CD4-positive, alpha-beta T cell (primary cell): ENCODE results near the gene ZCCHC7. TPM values are rescaled to one million over a fixed set of nuclear protein-coding genes. Genes with fewer than 3 reads are reported as not detected.

ENCODE experiments used
- ATAC-seq: fragments of 200-7000 bp; cut with Tn5 transposase; one replicate; pipeline ENCODE4 v1.10.0; 2022; ENCODE audit warnings: mild to moderate bottlenecking; ENCODE audit not compliant: poor library complexity
- CTCF ChIA-PET: fragments of 350-600 bp; sonication (Branson Sonifier 250); formaldehyde crosslinking; loops from one replicate; lab custom pipeline; 2021; ENCODE audit warnings: antibody characterized with exemption, inconsistent platforms; lab: Charles Lee
- POLR2A ChIA-PET: fragments of 350-600 bp; sonication (Branson Sonifier 250); formaldehyde crosslinking; loops from one replicate; lab custom pipeline; 2021; ENCODE audit warnings: antibody characterized with exemption, inconsistent platforms; lab: Charles Lee
- DNase-seq, 14 experiments: peaks; one replicate each; pipeline ENCODE4 v3.0.0-alpha.2; 2013 to 2020; ENCODE audit warnings: mixed read lengths in 2 of 14
- H3K27ac ChIP-seq, 2 donors: one replicate each; pipeline versions ENCODE4 v1.5.1 to v1.7.0; 2013; ENCODE audit warnings: low read length in 2 of 2, low read depth in 1 of 2, mild to moderate bottlenecking in 1 of 2
- H3K27me3 ChIP-seq, 2 experiments: 1 replicate in 1 of 2; 2 replicates in 1 of 2; pipeline versions ENCODE4 v1.6.1 to v1.7.0; 2013; ENCODE audit warnings: low read length in 2 of 2, control low read depth in 1 of 2, mild to moderate bottlenecking in 1 of 2, moderate library complexity in 1 of 2; ENCODE audit not compliant: insufficient read depth in 2 of 2, control insufficient read depth in 1 of 2
- H3K36me3 ChIP-seq: one replicate; pipeline ENCODE4 v1.6.1; 2013; ENCODE audit warnings: low read length, control low read depth; ENCODE audit not compliant: insufficient read depth
- H3K4me1 ChIP-seq: one replicate; pipeline ENCODE4 v1.6.1; 2013; ENCODE audit warnings: low read length, control low read depth; ENCODE audit not compliant: insufficient read depth
- H3K4me3 ChIP-seq: one replicate; pipeline ENCODE4 v1.5.1; 2013; ENCODE audit warnings: mild to moderate bottlenecking, low read length, moderate library complexity
- H3K9me3 ChIP-seq, 2 experiments: 1 replicate in 1 of 2; 2 replicates in 1 of 2; pipeline versions ENCODE4 v1.6.1 to v1.7.0; 2013; ENCODE audit warnings: low read length in 2 of 2, mild to moderate bottlenecking in 2 of 2, control low read depth in 1 of 2, moderate library complexity in 1 of 2; ENCODE audit not compliant: control insufficient read depth in 1 of 2, insufficient read depth in 1 of 2
- H3K27ac Mint-ChIP-seq: one replicate; pipeline ENCODE4 v1.8.0; 2020; ENCODE audit warnings: mixed read lengths
- H3K27me3 Mint-ChIP-seq: one replicate; pipeline ENCODE4 v1.8.0; 2021; ENCODE audit warnings: mixed read lengths
- H3K36me3 Mint-ChIP-seq: one replicate; pipeline ENCODE4 v1.8.0; 2021; ENCODE audit warnings: low read depth, mixed read lengths
- H3K4me1 Mint-ChIP-seq: one replicate; pipeline ENCODE4 v1.8.0; 2021; ENCODE audit warnings: low read depth, mixed read lengths
- H3K4me3 Mint-ChIP-seq: one replicate; pipeline ENCODE4 v1.8.0; 2020; ENCODE audit warnings: mild to moderate bottlenecking, mixed read lengths
- H3K9me3 Mint-ChIP-seq: one replicate; pipeline ENCODE4 v1.8.0; 2020; ENCODE audit warnings: mixed read lengths
- CTCF ChIP-seq: fragments of 200-600 bp; IDR thresholded peaks from one replicate; pipeline ENCODE4 v1.8.0; 2022; ENCODE audit warnings: antibody characterized with exemption, mild to moderate bottlenecking
- intact Hi-C, 2 experiments: fragments of 100-400 bp; cut with DNase I in 1 of 2; cut with micrococcal nuclease in 1 of 2; formaldehyde crosslinking; loops; one replicate each; pipeline versions ENCODE4 v1.15.1 to v1.9.0; 2023 to 2025; cut with DNase I, micrococcal nuclease
- total RNA-seq, 174 experiments: library from RNA in 2 of 174; stranded (reverse) in 2 of 174; gene quantifications; one replicate each; pipeline ENCODE4 v1.2.3 and lab custom pipeline; 2021 to 2026

ZCCHC7 gene
- total RNA-seq, 2 experiments from 2014 or later = 40.7 to 41.0 TPM

- Mint-ChIP-seq H3K4me3 (no peak overlapping the region), H3K36me3 (peaks cover 79% of the 10 kb centered on the region), H3K9me3 (no peaks in the 10 kb centered on the region), H3K27ac (no peak overlapping the region), H3K27me3 (no peaks in the 10 kb centered on the region), H3K4me1 (peaks cover 45% of the 10 kb centered on the region)
- H3K4me3 ChIP-seq = no peak overlapping the region
- H3K9me3 ChIP-seq = no peaks in the 10 kb centered on the region
- DNase-seq = no peak
- no peak for TF ChIP-seq CTCF
- intact Hi-C loops = loop anchor here in 1 of 2 experiments (10.0 kb wide), 1 partner anchor 127 kb away; no protein-coding TSS in a partner anchor
- no peak overlapping the region for H3K27ac ChIP-seq
- peaks cover 6% of the 10 kb centered on the region for H3K36me3 ChIP-seq
- ATAC-seq = no peak
- no peaks in the 10 kb centered on the region for H3K4me1 ChIP-seq
- H3K27me3 ChIP-seq = no peaks in the 10 kb centered on the region
- CTCF ChIA-PET = no interaction called here
- POLR2A ChIA-PET = no interaction called here
These were observed 47.2 kb downstream of the ZCCHC7 start for GRCh38 chr9:37167456-37168047.

- Histone ChIP-seq H3K9me3 (no peaks in the 10 kb centered on the region), H3K27ac (no peak overlapping the region), H3K4me3 (no peak overlapping the region), H3K27me3 (no peaks in the 10 kb centered on the region), H3K4me1 (no peaks in the 10 kb centered on the region), H3K36me3 (peaks cover 4% of the 10 kb centered on the region)
- Mint-ChIP-seq H3K36me3 (peaks cover 69% of the 10 kb centered on the region), H3K27me3 (no peaks in the 10 kb centered on the region), H3K4me1 (peaks cover 26% of the 10 kb centered on the region), H3K4me3 (no peak overlapping the region), H3K9me3 (no peaks in the 10 kb centered on the region), H3K27ac (no peak overlapping the region)
- no peak for ATAC-seq
- no peak for TF ChIP-seq CTCF
- intact Hi-C loops = no loop called here
- POLR2A ChIA-PET = no interaction called here
- DNase-seq = peak in 1 of 14 experiments; percentile 13
- CTCF ChIA-PET = no interaction called here
These were observed 52.2 kb downstream of the ZCCHC7 start for GRCh38 chr9:37172557-37172956.

DNA sequence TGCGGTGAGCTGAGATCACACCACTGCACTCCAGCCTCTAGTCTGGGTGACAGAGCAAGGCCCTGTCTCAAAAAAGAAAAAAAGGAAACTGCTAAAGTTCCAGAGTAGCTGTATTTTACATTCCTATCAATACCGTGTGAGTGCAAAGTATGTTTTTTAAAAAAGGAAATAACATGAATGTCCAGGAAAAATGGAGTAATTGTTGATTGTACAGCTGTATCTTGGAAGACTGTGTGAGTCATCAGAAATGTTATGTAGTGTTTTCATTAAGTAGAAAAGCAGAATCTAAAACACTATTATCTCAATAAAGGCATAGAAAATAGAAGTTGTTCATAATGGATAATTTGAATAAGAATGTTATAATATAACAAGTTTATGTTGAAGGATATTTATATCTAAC lies 53.9 kb downstream of the ZCCHC7 start:
- ATAC-seq (no peak), DNase-seq (no peak)
- Mint-ChIP-seq H3K36me3 (peaks cover 57% of the 10 kb centered on the region), H3K4me3 (no peak overlapping the region), H3K9me3 (no peaks in the 10 kb centered on the region), H3K4me1 (peaks cover 28% of the 10 kb centered on the region), H3K27ac (no peak overlapping the region), H3K27me3 (no peaks in the 10 kb centered on the region)
- Histone ChIP-seq H3K4me1 (no peaks in the 10 kb centered on the region), H3K27ac (no peak overlapping the region), H3K27me3 (no peaks in the 10 kb centered on the region), H3K36me3 (no peaks in the 10 kb centered on the region), H3K9me3 (no peaks in the 10 kb centered on the region), H3K4me3 (no peak overlapping the region)
- TF ChIP-seq CTCF = no peak
- ChIA-PET POLR2A (no interaction called here), CTCF (no interaction called here)
- intact Hi-C loops = no loop called here
